ENCODE measurements around the gene FAM107B. TPM values are rescaled to one million over a fixed set of nuclear protein-coding genes. Genes with fewer than 3 reads are reported as not detected.
"Not testable (repeated sequence)": the region's sequence is repeated elsewhere in the genome, so short reads cannot be mapped to it uniquely, and the experiment has no call there.

Gene FAM107B
- total RNA-seq, 1 experiment from 2014 or later = 158 TPM

DNA sequence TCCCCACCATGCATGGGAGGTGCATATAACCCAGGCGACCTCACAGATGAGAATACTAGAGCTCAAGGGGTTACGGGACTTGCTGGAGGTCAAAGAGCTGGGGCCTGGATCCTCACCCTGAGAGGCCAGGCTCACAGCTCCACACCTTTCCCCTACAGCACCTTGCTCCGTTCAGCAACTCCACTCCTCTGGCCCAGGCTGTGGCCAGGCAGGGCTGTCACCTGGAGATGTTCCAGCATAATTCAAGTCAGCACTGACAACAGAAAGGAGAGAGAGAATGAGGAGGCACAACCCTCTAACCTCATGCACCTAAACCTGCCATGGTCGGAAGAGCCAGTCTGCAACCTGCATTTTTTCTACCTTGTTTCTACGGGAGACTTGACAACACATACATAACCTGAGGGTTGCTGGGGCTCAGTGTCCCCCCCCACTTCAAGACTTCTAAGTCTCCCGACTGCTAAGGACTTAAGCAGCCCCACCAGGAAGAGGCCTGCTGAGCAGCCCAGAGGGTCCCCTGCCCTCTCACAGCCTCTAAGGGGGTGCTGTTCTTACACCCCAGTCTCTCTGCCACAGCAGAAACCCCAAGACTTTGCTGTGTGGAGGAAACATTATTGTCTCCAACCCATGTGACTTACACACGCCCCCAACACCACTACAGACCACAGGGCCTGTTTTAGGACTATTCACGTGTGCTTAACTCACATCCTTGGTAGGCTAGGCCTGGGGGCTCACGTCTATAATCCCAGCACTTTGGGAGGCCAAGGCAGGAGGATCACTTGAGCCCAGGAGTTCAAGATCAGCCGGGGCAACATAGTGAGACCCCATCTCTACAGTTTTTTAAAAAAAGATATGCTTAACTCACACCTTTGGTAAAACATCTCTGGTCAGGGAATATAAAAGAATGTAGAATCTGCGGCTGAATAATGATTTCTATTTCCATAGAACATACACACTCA lies 175.6 kb downstream of the FAM107B start:
- Histone ChIP-seq H3K4me3 (ENCODE audit: low read length) (no peak overlapping the region), H3K9me2 (replicated peaks; ENCODE audit: insufficient read depth, low read length) (no peaks in the 10 kb centered on the region), H3K4me1 (ENCODE audit: low read length) (peaks cover 20% of the 10 kb centered on the region), H3K27ac (ENCODE audit: low read length) (no peak overlapping the region), H3K4me2 (ENCODE audit: low read depth, low read length, poor library complexity, severe bottlenecking) (no peak overlapping the region), H3K9me3 (ENCODE audit: low read length) (no peaks in the 10 kb centered on the region), H3K36me3 (ENCODE audit: insufficient read depth, low read length) (peaks cover 30% of the 10 kb centered on the region), H3K27me3 (ENCODE audit: low read length) (no peaks in the 10 kb centered on the region), H3K9ac (ENCODE audit: low read length) (no peak overlapping the region), H4K20me1 (ENCODE audit: insufficient read depth, low read depth, low read length) (peaks cover 4% of the 10 kb centered on the region; the same call in 1 of the 2 replicates), H3K79me2 (ENCODE audit: low read length) (peaks cover 94% of the 10 kb centered on the region), H2AFZ (ENCODE audit: low read length) (no peak overlapping the region)
- no peak for DNase-seq

DNA sequence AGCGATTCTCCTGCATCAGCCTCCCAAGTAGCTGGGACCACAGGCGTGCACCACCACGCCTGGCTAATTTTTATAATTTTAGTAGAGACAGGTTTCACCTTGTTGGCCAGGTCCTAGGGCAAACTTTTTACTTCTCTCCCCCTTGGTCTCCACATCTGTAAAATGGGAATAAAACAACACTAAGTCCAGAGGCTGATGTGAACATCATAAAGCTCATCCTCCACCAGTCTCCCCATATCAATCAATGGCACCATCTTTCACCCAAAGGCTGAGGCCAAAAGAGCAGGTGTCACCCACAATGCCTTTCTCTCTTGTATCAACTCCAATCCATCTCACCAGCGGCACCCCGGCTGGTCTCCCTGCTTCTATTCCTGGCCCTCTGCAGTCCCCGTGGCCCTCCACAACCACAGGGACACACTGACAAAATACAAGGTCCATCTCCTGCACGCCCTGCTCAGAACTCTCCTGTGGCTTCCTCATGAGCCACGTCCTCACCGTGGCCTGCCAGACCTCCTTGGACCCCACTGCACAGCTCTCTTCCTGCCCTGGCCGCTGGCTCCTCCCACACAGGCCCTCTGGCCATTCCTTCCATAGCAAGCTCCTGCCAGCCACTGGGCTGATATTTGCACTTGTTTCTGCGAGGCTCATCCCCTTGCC lies 179.0 kb downstream of the FAM107B start:
- H3K4me1 ChIP-seq (ENCODE audit: low read length) = peaks cover 22% of the 10 kb centered on the region
- H4K20me1 ChIP-seq (ENCODE audit: insufficient read depth, low read depth, low read length) = no peaks in the 10 kb centered on the region; the same call in 1 of the 2 replicates
- H3K27ac ChIP-seq (ENCODE audit: low read length) = no peak overlapping the region

DNA sequence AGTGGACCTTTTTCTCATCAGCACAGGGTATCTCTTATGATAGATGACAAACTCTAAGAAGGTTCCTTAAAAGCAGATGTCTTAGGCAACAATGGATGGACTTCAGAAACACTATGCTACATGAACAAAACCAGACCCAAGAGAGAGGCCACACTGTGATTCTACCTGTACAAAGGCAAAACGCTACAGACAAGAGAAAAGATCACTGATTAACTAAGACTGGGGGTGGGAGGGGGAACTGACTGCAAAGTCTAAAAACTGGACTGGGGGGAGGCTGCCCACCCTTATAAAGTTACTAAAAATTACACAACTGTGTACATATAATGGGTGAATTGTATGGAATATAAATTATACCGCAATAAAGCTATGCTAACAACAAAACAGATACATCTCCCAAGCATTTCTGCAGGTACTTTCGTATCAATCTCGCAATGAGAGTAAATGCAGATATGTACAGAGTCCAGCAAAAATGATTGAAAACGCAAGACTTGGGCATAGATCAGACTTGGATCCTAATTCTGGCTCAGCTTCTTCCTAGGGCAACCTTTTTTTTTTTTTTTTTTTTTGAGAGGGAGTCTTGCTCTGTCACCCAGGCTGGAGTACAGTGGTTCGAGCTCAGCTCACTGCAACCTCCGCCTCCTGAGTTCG lies 179.7 kb downstream of the FAM107B start:
- no peak for DNase-seq
- peaks cover 97% of the 10 kb centered on the region for H3K79me2 ChIP-seq (ENCODE audit: low read length)
- no peaks in the 10 kb centered on the region; the same call in 1 of the 2 replicates for H4K20me1 ChIP-seq (ENCODE audit: insufficient read depth, low read depth, low read length)
- H3K27ac ChIP-seq (ENCODE audit: low read length) = no peak overlapping the region
- H3K9me2 ChIP-seq (replicated peaks; ENCODE audit: insufficient read depth, low read length) = no peaks in the 10 kb centered on the region
- H3K4me2 ChIP-seq (ENCODE audit: low read depth, low read length, poor library complexity, severe bottlenecking) = no peak overlapping the region
- peaks cover 23% of the 10 kb centered on the region for H3K4me1 ChIP-seq (ENCODE audit: low read length)
- H3K9ac ChIP-seq (ENCODE audit: low read length) = no peak overlapping the region
- no peak overlapping the region for H3K4me3 ChIP-seq (ENCODE audit: low read length)
- H3K27me3 ChIP-seq (ENCODE audit: low read length) = no peaks in the 10 kb centered on the region
- H2AFZ ChIP-seq (ENCODE audit: low read length) = no peak overlapping the region
- peaks cover 33% of the 10 kb centered on the region for H3K36me3 ChIP-seq (ENCODE audit: insufficient read depth, low read length)
- H3K9me3 ChIP-seq (ENCODE audit: low read length) = no peaks in the 10 kb centered on the region

More for the DNA sequence above, 179.0 kb downstream of the FAM107B start:
- no peak for DNase-seq
- no peaks in the 10 kb centered on the region for H3K9me2 ChIP-seq (replicated peaks; ENCODE audit: insufficient read depth, low read length)
- H3K4me2 ChIP-seq (ENCODE audit: low read depth, low read length, poor library complexity, severe bottlenecking) = no peak overlapping the region
- no peaks in the 10 kb centered on the region for H3K27me3 ChIP-seq (ENCODE audit: low read length)
- H2AFZ ChIP-seq (ENCODE audit: low read length) = no peak overlapping the region
- H3K4me3 ChIP-seq (ENCODE audit: low read length) = no peak overlapping the region
- peaks cover 97% of the 10 kb centered on the region for H3K79me2 ChIP-seq (ENCODE audit: low read length)
- no peaks in the 10 kb centered on the region for H3K9me3 ChIP-seq (ENCODE audit: low read length)
- peaks cover 36% of the 10 kb centered on the region for H3K36me3 ChIP-seq (ENCODE audit: insufficient read depth, low read length)
- H3K9ac ChIP-seq (ENCODE audit: low read length) = no peak overlapping the region

DNA sequence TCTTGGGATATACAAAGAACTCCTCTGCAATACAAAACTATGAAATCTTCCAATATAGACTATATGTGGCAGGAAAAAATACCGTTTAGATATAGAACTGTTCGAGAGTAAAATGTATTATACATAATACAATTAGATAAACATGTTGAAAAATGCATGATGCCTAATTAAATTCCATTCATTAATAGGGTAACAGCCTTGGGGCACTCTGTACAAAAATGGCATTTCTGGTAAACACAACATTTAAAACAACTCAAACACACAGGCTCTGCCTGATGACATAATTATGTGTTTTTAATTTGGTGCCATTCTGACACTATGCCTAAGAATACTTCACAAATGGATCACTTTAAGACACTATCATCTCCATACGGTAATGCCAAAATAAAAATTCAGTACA lies 180.9 kb downstream of the FAM107B start:
- no peaks in the 10 kb centered on the region; the same call in 1 of the 2 replicates for H4K20me1 ChIP-seq (ENCODE audit: insufficient read depth, low read depth, low read length)
- H3K36me3 ChIP-seq (ENCODE audit: insufficient read depth, low read length) = peaks cover 36% of the 10 kb centered on the region
- H3K9me3 ChIP-seq (ENCODE audit: low read length) = no peaks in the 10 kb centered on the region
- peaks cover 97% of the 10 kb centered on the region for H3K79me2 ChIP-seq (ENCODE audit: low read length)
- peaks cover 31% of the 10 kb centered on the region for H3K4me1 ChIP-seq (ENCODE audit: low read length)
- H3K9me2 ChIP-seq (replicated peaks; ENCODE audit: insufficient read depth, low read length) = no peaks in the 10 kb centered on the region
- no peak overlapping the region for H3K9ac ChIP-seq (ENCODE audit: low read length)
- H2AFZ ChIP-seq (ENCODE audit: low read length) = no peak overlapping the region
- H3K27ac ChIP-seq (ENCODE audit: low read length) = no peak overlapping the region
- H3K4me2 ChIP-seq (ENCODE audit: low read depth, low read length, poor library complexity, severe bottlenecking) = no peak overlapping the region
- H3K27me3 ChIP-seq (ENCODE audit: low read length) = no peaks in the 10 kb centered on the region
- no peak overlapping the region for H3K4me3 ChIP-seq (ENCODE audit: low read length)
- DNase-seq = no peak

DNA sequence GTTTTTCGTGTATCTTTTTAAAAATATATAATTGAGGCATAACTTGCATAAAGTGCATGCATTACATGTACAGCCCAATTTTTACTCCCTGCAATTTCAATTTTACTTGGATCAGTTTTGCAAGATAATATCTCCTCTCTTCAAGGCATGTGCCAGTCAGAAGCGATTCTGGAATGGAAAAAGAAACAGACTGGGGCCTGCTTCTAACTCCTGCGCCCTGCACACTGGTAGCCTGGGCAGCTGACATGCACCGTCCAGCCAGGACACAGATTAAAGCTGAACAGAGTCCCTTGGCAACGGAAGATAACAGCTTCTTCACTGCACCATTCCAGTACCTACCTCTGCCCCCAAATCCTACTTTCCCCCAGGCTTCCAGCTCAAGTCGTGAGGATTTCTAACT lies 182.1 kb downstream of the FAM107B start:
- H3K4me1 ChIP-seq (ENCODE audit: low read length) = peaks cover 41% of the 10 kb centered on the region
- no peak overlapping the region for H3K4me2 ChIP-seq (ENCODE audit: low read depth, low read length, poor library complexity, severe bottlenecking)
- H3K27ac ChIP-seq (ENCODE audit: low read length) = peak overlapping the region; percentile 41; the same call in 1 of the 2 replicates
- no peaks in the 10 kb centered on the region for H3K9me2 ChIP-seq (replicated peaks; ENCODE audit: insufficient read depth, low read length)
- H4K20me1 ChIP-seq (ENCODE audit: insufficient read depth, low read depth, low read length) = no peaks in the 10 kb centered on the region
- DNase-seq = no peak
- H3K9me3 ChIP-seq (ENCODE audit: low read length) = no peaks in the 10 kb centered on the region
- peaks cover 98% of the 10 kb centered on the region for H3K79me2 ChIP-seq (ENCODE audit: low read length)
- no peaks in the 10 kb centered on the region for H3K27me3 ChIP-seq (ENCODE audit: low read length)
- peaks cover 29% of the 10 kb centered on the region for H3K36me3 ChIP-seq (ENCODE audit: insufficient read depth, low read length)
- no peak overlapping the region for H2AFZ ChIP-seq (ENCODE audit: low read length)
- H3K4me3 ChIP-seq (ENCODE audit: low read length) = no peak overlapping the region
- H3K9ac ChIP-seq (ENCODE audit: low read length) = no peak overlapping the region

DNA sequence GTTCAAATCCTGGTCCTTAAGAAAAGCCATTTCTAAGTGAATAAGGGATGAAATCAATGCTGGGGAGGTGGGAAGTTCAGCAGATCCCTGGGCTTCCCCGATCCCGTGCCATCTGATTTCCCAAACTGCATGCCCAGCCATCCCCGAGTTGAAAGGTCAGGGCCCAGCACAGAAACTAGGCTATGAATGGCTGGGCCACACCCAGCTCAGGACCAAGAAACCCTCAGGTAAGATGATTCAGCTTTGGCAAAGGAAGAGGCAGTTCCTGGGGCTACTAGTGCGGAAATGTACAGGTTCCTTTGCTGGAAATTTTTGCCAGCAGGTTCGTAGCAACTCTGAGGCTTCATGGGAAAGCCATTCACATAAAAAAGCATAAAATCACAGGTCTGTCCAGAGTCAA lies 182.7 kb downstream of the FAM107B start:
- Histone ChIP-seq H3K79me2 (ENCODE audit: low read length) (peaks cover 98% of the 10 kb centered on the region), H3K4me2 (ENCODE audit: low read depth, low read length, poor library complexity, severe bottlenecking) (no peak overlapping the region), H3K4me1 (ENCODE audit: low read length) (peaks cover 41% of the 10 kb centered on the region), H2AFZ (ENCODE audit: low read length) (no peak overlapping the region), H3K36me3 (ENCODE audit: insufficient read depth, low read length) (peaks cover 33% of the 10 kb centered on the region), H4K20me1 (ENCODE audit: insufficient read depth, low read depth, low read length) (no peaks in the 10 kb centered on the region), H3K27me3 (ENCODE audit: low read length) (no peaks in the 10 kb centered on the region), H3K4me3 (ENCODE audit: low read length) (no peak overlapping the region), H3K27ac (ENCODE audit: low read length) (no peak overlapping the region), H3K9ac (ENCODE audit: low read length) (no peak overlapping the region), H3K9me2 (replicated peaks; ENCODE audit: insufficient read depth, low read length) (no peaks in the 10 kb centered on the region), H3K9me3 (ENCODE audit: low read length) (no peaks in the 10 kb centered on the region)
- DNase-seq = no peak

DNA sequence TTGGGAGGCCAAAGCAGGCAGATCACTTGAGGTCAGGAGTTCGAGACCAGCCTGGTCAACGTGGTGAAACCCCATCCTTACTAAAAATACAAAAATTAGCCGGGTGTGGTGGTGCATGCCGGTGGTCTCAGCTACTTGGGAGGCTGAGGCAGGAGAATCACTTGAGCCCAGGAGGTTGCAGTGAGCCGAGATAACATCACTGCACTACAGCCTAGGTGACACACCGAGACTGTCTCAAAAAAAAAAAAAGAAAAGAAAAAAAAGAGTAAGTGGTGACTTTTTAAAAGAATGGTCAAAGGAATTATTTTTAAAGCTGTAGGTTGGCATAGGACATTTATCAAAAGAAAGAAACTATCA lies 185.8 kb downstream of the FAM107B start:
- not testable (repeated sequence) for DNase-seq; H3K9me2 ChIP-seq (replicated peaks; ENCODE audit: insufficient read depth, low read length); H3K27me3 ChIP-seq (ENCODE audit: low read length); H3K4me2 ChIP-seq (ENCODE audit: low read depth, low read length, poor library complexity, severe bottlenecking); H3K4me3 ChIP-seq (ENCODE audit: low read length); H3K9me3 ChIP-seq (ENCODE audit: low read length); H3K27ac ChIP-seq (ENCODE audit: low read length); H3K9ac ChIP-seq (ENCODE audit: low read length); H4K20me1 ChIP-seq (ENCODE audit: insufficient read depth, low read depth, low read length); H2AFZ ChIP-seq (ENCODE audit: low read length)
- Histone ChIP-seq H3K79me2 (ENCODE audit: low read length) (peaks cover 98% of the 10 kb centered on the region), H3K36me3 (ENCODE audit: insufficient read depth, low read length) (peaks cover 32% of the 10 kb centered on the region), H3K4me1 (ENCODE audit: low read length) (peaks cover 60% of the 10 kb centered on the region)

Data from Karpas-422 (cell line).